Common myeloid progenitor, CD34-positive (primary cell): ENCODE measurements around the gene TCEAL3.
"Not testable (repeated sequence)": the region's sequence is repeated elsewhere in the genome, so short reads cannot be mapped to it uniquely, and the experiment has no call there.

Experiments used
- CTCF ChIA-PET: fragments of 350-600 bp; sonication (Branson Sonifier 250); formaldehyde crosslinking; loops from one replicate; lab custom pipeline; 2021; ENCODE audit warnings: antibody characterized with exemption; lab: Charles Lee
- POLR2A ChIA-PET: fragments of 350-600 bp; sonication (Branson Sonifier 250); formaldehyde crosslinking; loops from one replicate; lab custom pipeline; 2021; ENCODE audit warnings: antibody characterized with exemption; lab: Charles Lee
- DNase-seq, 3 donors: peaks; one replicate each; pipeline versions ENCODE4 v3.0.0 to v3.0.0-alpha.2; 2013
- H3K27ac ChIP-seq, 2 experiments: 1 replicate in 1 of 2; 2 replicates in 1 of 2; pipeline ENCODE4 v1.7.0; 2013; ENCODE audit warnings: inconsistent platforms in 2 of 2, low read length in 2 of 2, mild to moderate bottlenecking in 2 of 2, low read depth in 1 of 2, moderate library complexity in 1 of 2; ENCODE audit not compliant: severe bottlenecking in 2 of 2, insufficient read depth in 1 of 2, poor library complexity in 1 of 2
- H3K27me3 ChIP-seq, 5 experiments: replicated peaks in 2 of 5; 1 replicate in 3 of 5; 2 replicates in 2 of 5; pipeline versions ENCODE4 v1.6.1 to v1.7.0; 2013; ENCODE audit warnings: low read length in 4 of 5, mild to moderate bottlenecking in 2 of 5, moderate library complexity in 2 of 5, inconsistent platforms in 1 of 5; ENCODE audit not compliant: insufficient read depth in 5 of 5, control insufficient read depth in 4 of 5
- H3K36me3 ChIP-seq, 4 experiments: 1 replicate in 2 of 4; 2 replicates in 2 of 4; pipeline versions ENCODE4 v1.6.1 to v1.7.0; 2013; ENCODE audit warnings: low read length in 3 of 4, control low read depth in 1 of 4, mild to moderate bottlenecking in 1 of 4; ENCODE audit not compliant: control insufficient read depth in 4 of 4, insufficient read depth in 4 of 4
- H3K4me1 ChIP-seq, 4 experiments: 1 replicate in 3 of 4; 2 replicates in 1 of 4; pipeline versions ENCODE4 v1.6.1 to v1.7.1; 2013; ENCODE audit warnings: low read length in 3 of 4, mild to moderate bottlenecking in 3 of 4, control low read depth in 1 of 4, inconsistent platforms in 1 of 4, moderate library complexity in 1 of 4; ENCODE audit not compliant: control insufficient read depth in 4 of 4, insufficient read depth in 4 of 4; ENCODE audit errors: control extremely low read depth in 1 of 4
- H3K4me3 ChIP-seq, 7 experiments: 1 replicate in 4 of 7; 2 replicates in 3 of 7; pipeline versions ENCODE4 v1.5.1 to v1.7.0; 2013; ENCODE audit warnings: mild to moderate bottlenecking in 7 of 7, low read length in 6 of 7, moderate library complexity in 6 of 7, inconsistent platforms in 2 of 7, low read depth in 2 of 7, control low read depth in 1 of 7; ENCODE audit not compliant: insufficient read depth in 4 of 7, control insufficient read depth in 1 of 7; ENCODE audit errors: extremely low read depth in 1 of 7
- H3K9me3 ChIP-seq, 5 experiments: 1 replicate in 4 of 5; 2 replicates in 1 of 5; pipeline versions ENCODE4 v1.6.1 to v1.7.1; 2013; ENCODE audit warnings: low read length in 4 of 5, mild to moderate bottlenecking in 2 of 5, inconsistent platforms in 1 of 5, low read depth in 1 of 5, moderate library complexity in 1 of 5; ENCODE audit not compliant: control insufficient read depth in 4 of 5, insufficient read depth in 2 of 5; ENCODE audit errors: control extremely low read depth in 1 of 5
- WGBS: methylation state at CpG from one replicate; pipeline ENCODE4 v1.1.5; 2013; ENCODE audit not compliant: insufficient coverage; 5-methylcytosine and 5-hydroxymethylcytosine counted together

TCEAL3 gene

GRCh38 chrX:103655230-103656000 lies 47.7 kb downstream of the TCEAL3 start:
- H3K27me3 ChIP-seq, H3K4me1 ChIP-seq, H3K9me3 ChIP-seq, CTCF ChIA-PET, H3K36me3 ChIP-seq, DNase-seq, POLR2A ChIA-PET, H3K4me3 ChIP-seq, H3K27ac ChIP-seq: not testable (repeated sequence)
- WGBS = 93% methylated on average over 3 of the region's 7 CpGs

GRCh38 chrX:103656617-103657016 lies 48.9 kb downstream of the TCEAL3 start:
- Histone ChIP-seq H3K27me3 (no peaks in the 10 kb centered on the region), H3K4me1 (peaks cover 0 to 3% (median 0%) of the 10 kb centered on the region in 4 experiments), H3K36me3 (no peaks in the 10 kb centered on the region), H3K4me3 (no peak overlapping the region), H3K9me3 (no peaks in the 10 kb centered on the region), H3K27ac (no peak overlapping the region)
- no peak for DNase-seq
- WGBS = 48% methylated on average over 2 of the region's 3 CpGs
- POLR2A ChIA-PET = no interaction called here
- CTCF ChIA-PET = interaction anchor here (1.7 kb wide), 1 partner anchor 10 kb away, joined by 5 read pairs; no protein-coding TSS in a partner anchor

DNA sequence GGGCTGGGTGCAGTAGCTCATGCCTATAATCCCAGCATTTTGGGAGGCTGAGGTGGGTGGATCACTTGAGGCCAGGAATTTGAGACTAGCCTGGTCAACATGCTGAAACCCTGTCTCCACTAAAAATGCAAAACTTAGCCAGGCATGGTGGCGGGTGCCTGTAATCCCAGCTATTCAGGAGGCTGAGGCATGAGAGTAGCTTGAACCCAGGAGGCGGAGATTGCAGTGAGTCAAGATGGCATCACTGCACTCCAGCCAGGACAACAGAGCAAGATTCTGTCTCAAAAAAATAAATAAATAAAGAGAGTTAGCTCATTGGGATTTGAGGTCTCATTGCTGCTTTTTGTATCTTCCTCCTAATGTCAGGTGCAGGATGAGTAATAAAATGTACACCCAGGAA lies 49.3 kb downstream of the TCEAL3 start:
- DNase-seq, H3K36me3 ChIP-seq, H3K27ac ChIP-seq, H3K9me3 ChIP-seq, H3K4me1 ChIP-seq, POLR2A ChIA-PET, H3K4me3 ChIP-seq, H3K27me3 ChIP-seq: not testable (repeated sequence)
- CTCF ChIA-PET = interaction anchor here (1.7 kb wide), 1 partner anchor 10 kb away, joined by 5 read pairs; no protein-coding TSS in a partner anchor
- 100% methylated on average over 1 of the region's 2 CpGs for WGBS

DNA sequence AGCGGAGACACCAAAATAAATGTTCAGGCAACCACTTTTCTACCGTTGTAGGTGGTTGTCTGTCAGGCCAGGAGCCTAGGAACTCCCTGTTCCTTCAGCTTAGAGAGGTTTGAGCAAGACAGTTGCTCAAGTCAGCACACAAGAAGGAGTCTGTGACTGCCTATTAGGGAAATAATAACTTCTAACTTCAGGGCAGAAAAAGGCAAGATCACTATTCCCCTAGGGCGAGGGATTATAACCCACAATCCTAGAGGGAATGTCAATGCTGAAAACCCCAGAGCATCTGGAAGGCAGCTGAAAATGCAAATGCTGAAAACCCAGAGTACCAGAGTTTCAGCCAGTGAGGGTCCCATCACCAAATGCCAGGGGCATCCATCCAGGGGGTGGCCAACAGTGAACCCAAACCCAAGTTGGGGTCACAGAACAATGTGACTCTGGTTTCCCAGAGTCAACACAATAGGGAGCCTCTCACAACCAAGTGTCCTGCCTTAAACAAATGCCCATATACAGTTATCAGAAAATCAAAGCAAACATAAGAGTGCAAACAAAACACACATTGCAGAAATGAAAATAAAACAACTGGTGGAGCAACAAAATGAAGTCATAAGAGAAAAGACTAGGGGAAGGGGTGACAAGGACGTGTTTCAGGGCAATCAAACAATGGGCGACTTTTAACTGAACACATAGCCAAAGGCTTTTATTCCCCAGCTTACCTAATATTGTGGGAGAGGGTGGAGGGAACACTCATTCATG lies 51.1 kb downstream of the TCEAL3 start:
- DNase-seq = no peak
- Histone ChIP-seq H3K4me3 (no peak overlapping the region), H3K27me3 (peaks cover 0 to 8% (median 2%) of the 10 kb centered on the region in 5 experiments), H3K36me3 (no peaks in the 10 kb centered on the region), H3K4me1 (peaks cover 0 to 3% (median 0%) of the 10 kb centered on the region in 4 experiments), H3K27ac (no peak overlapping the region), H3K9me3 (no peaks in the 10 kb centered on the region)
- 71% methylated on average over 5 of the region's 5 CpGs for WGBS
- CTCF ChIA-PET = no interaction called here
- POLR2A ChIA-PET = no interaction called here

DNA sequence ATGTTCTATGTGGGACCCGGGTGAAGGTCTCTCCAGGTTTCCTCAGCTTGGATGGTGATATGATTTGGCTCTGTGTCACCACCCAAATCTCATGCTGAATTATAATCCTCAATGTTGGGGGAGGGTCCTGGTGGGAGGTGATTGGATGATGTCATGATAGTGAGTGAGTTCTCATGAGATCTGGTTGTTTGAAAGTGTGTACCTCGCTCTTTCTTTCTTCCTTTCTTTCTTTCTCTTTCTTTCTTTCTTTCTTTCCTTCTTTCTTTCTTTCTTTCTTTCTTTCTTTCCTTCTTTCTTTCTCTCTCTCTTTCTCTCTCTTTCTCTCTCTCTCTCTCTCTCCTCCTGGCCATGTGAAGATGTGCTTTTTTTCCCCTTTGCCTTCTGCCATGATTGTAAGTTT lies 51.7 kb downstream of the TCEAL3 start:
- POLR2A ChIA-PET, DNase-seq, H3K4me3 ChIP-seq, H3K9me3 ChIP-seq, H3K4me1 ChIP-seq, H3K36me3 ChIP-seq, H3K27ac ChIP-seq, CTCF ChIA-PET: not testable (repeated sequence)
- peaks cover 0 to 14% (median 2%) of the 10 kb centered on the region in 5 experiments for H3K27me3 ChIP-seq
- no CpG with 5 or more reads among the region's 2 CpGs for WGBS
